DND-41 (cell line): ENCODE measurements around the gene CYB5R3.

Source experiments
- ATAC-seq: fragments of 200-7000 bp; cut with Tn5 transposase; 3 replicates; pipeline ENCODE4 v1.9.1; 2021; ENCODE audit warnings: low read depth; ENCODE audit not compliant: insufficient read depth
- DNase-seq: peaks from one replicate; pipeline ENCODE4 v3.0.0-alpha.2; 2020
- H2AFZ ChIP-seq: 2 replicates; pipeline ENCODE4 v1.6.0; 2012; ENCODE audit warnings: low read depth, low read length
- H3K27ac ChIP-seq: 2 replicates; pipeline ENCODE4 v1.5.1; 2012; ENCODE audit warnings: low read length, inconsistent platforms
- H3K27me3 ChIP-seq: fragments of 200-600 bp; sonication (generic); 2 replicates; pipeline ENCODE4 v1.6.0; 2012; ENCODE audit warnings: low read length, mild to moderate bottlenecking, inconsistent platforms; ENCODE audit not compliant: insufficient read depth, poor library complexity
- H3K36me3 ChIP-seq: 2 replicates; pipeline ENCODE4 v1.5.1; 2012; ENCODE audit warnings: low read length, inconsistent platforms; ENCODE audit not compliant: insufficient read depth
- H3K4me1 ChIP-seq: 2 replicates; pipeline ENCODE4 v1.5.1; 2012; ENCODE audit warnings: mild to moderate bottlenecking, low read length; ENCODE audit not compliant: insufficient read depth
- H3K4me2 ChIP-seq: 2 replicates; pipeline ENCODE4 v1.6.0; 2012; ENCODE audit warnings: mild to moderate bottlenecking, moderate library complexity, low read length, inconsistent platforms; ENCODE audit not compliant: insufficient read depth
- H3K4me3 ChIP-seq, 2 experiments: fragments of 200-600 bp in 1 of 2; shearing (Covaris generic) in 1 of 2; 2 replicates each; pipeline ENCODE4 v1.5.1; 2012 to 2016; ENCODE audit warnings: inconsistent platforms in 2 of 2, low read length in 2 of 2, mild to moderate bottlenecking in 2 of 2, low read depth in 1 of 2, moderate library complexity in 1 of 2
- H3K79me2 ChIP-seq: 2 replicates; pipeline ENCODE4 v1.6.0; 2012; ENCODE audit warnings: low read length, inconsistent platforms; ENCODE audit not compliant: insufficient read depth
- H3K9ac ChIP-seq: 2 replicates; pipeline ENCODE4 v1.6.0; 2012; ENCODE audit warnings: low read depth, mild to moderate bottlenecking, inconsistent platforms, low read length, moderate library complexity
- H3K9me3 ChIP-seq: 2 replicates; pipeline ENCODE4 v1.5.1; 2012; ENCODE audit warnings: low read length, moderate library complexity, mild to moderate bottlenecking, inconsistent platforms; ENCODE audit not compliant: insufficient read depth, severe bottlenecking
- H4K20me1 ChIP-seq: 2 replicates; pipeline ENCODE4 v1.6.0; 2012; ENCODE audit warnings: low read length; ENCODE audit not compliant: insufficient read depth
- CTCF ChIP-seq: IDR thresholded peaks from 2 replicates; pipeline ENCODE4 v1.5.1; 2012; ENCODE audit warnings: borderline replicate concordance, low read length, moderate library complexity, mild to moderate bottlenecking; ENCODE audit not compliant: poor library complexity, severe bottlenecking; ENCODE audit errors: extremely low read depth
- EZH2 ChIP-seq: IDR thresholded peaks from 3 replicates; pipeline ENCODE4 v1.6.1; 2012; ENCODE audit warnings: borderline replicate concordance, low read depth, mild to moderate bottlenecking, moderate library complexity, low read length, inconsistent platforms; ENCODE audit not compliant: severe bottlenecking

CYB5R3 gene

GRCh38 chr22:42655693-42656092 is 6.5 kb upstream of the CYB5R3 start:
- Histone ChIP-seq H3K27me3 (no peaks in the 10 kb centered on the region), H4K20me1 (no peaks in the 10 kb centered on the region), H3K27ac (no peak overlapping the region), H3K79me2 (no peaks in the 10 kb centered on the region), H3K4me3 (no peak overlapping the region), H3K9ac (no peak overlapping the region), H3K36me3 (no peaks in the 10 kb centered on the region), H3K9me3 (no peaks in the 10 kb centered on the region), H2AFZ (no peak overlapping the region), H3K4me1 (no peaks in the 10 kb centered on the region), H3K4me2 (no peak overlapping the region)
- DNase-seq (no peak), ATAC-seq (no peak)
- TF ChIP-seq EZH2 (no peak), CTCF (no peak)

GRCh38 chr22:42654436-42655073 is 5.4 kb upstream of the CYB5R3 start:
- TF ChIP-seq EZH2: no peak
- TF ChIP-seq CTCF: no peak
- no peak overlapping the region for H3K4me3 ChIP-seq
- H3K9ac ChIP-seq: no peak overlapping the region
- no peak overlapping the region for H3K4me2 ChIP-seq
- no peaks in the 10 kb centered on the region for H3K9me3 ChIP-seq
- no peak for DNase-seq
- H3K4me1 ChIP-seq: peaks cover 8% of the 10 kb centered on the region
- no peak overlapping the region for H3K27ac ChIP-seq
- no peak overlapping the region for H2AFZ ChIP-seq
- no peaks in the 10 kb centered on the region for H4K20me1 ChIP-seq
- H3K79me2 ChIP-seq: peaks cover 6% of the 10 kb centered on the region
- ATAC-seq: no peak
- no peaks in the 10 kb centered on the region for H3K36me3 ChIP-seq
- no peaks in the 10 kb centered on the region for H3K27me3 ChIP-seq

GRCh38 chr22:42653999-42654398 is 4.8 kb upstream of the CYB5R3 start:
- H3K27ac ChIP-seq: no peak overlapping the region
- H3K4me2 ChIP-seq: no peak overlapping the region

More at GRCh38 chr22:42653999-42654398, 4.8 kb upstream of the CYB5R3 start:
- no peaks in the 10 kb centered on the region for H4K20me1 ChIP-seq
- peaks cover 8% of the 10 kb centered on the region for H3K79me2 ChIP-seq
- H3K9me3 ChIP-seq: no peaks in the 10 kb centered on the region
- no peak for DNase-seq
- H2AFZ ChIP-seq: no peak overlapping the region
- no peak overlapping the region for H3K4me3 ChIP-seq
- TF ChIP-seq CTCF: no peak
- TF ChIP-seq EZH2: no peak
- H3K4me1 ChIP-seq: peaks cover 9% of the 10 kb centered on the region
- no peak for ATAC-seq
- H3K27me3 ChIP-seq: no peaks in the 10 kb centered on the region
- no peak overlapping the region for H3K9ac ChIP-seq
- H3K36me3 ChIP-seq: no peaks in the 10 kb centered on the region; the same call in 1 of the 2 replicates
